Trophoblast cell (in vitro differentiated cells and primary cell): ENCODE measurements around the gene NUTM2G.
"Not testable (repeated sequence)": the region's sequence is repeated elsewhere in the genome, so short reads cannot be mapped to it uniquely, and the experiment has no call there.

Source experiments
- DNase-seq, 2 donors: peaks; one replicate each; pipeline ENCODE4 v3.0.0-alpha.2; 2016
- H2AFZ ChIP-seq: 2 replicates; pipeline ENCODE4 v1.6.1; 2013; ENCODE audit warnings: low read length, moderate library complexity, mild to moderate bottlenecking; ENCODE audit not compliant: insufficient read depth, poor library complexity
- H2AK5ac ChIP-seq: 2 replicates; pipeline ENCODE4 v1.6.1; 2013; ENCODE audit warnings: mild to moderate bottlenecking, low read length
- H2BK120ac ChIP-seq: 2 replicates; pipeline ENCODE4 v1.6.1; 2013; ENCODE audit warnings: low read length, mild to moderate bottlenecking, moderate library complexity; ENCODE audit not compliant: insufficient read depth, poor library complexity
- H2BK12ac ChIP-seq: 2 replicates; pipeline ENCODE4 v1.6.1; 2013; ENCODE audit warnings: mild to moderate bottlenecking, low read length, moderate library complexity
- H2BK5ac ChIP-seq: 2 replicates; pipeline ENCODE4 v1.6.1; 2013; ENCODE audit warnings: low read length, low read depth, moderate library complexity, mild to moderate bottlenecking; ENCODE audit not compliant: poor library complexity
- H3K14ac ChIP-seq: 2 replicates; pipeline ENCODE4 v1.6.1; 2013; ENCODE audit warnings: mild to moderate bottlenecking, low read length
- H3K18ac ChIP-seq: 2 replicates; pipeline ENCODE4 v1.6.1; 2013; ENCODE audit warnings: mild to moderate bottlenecking, low read length
- H3K23ac ChIP-seq: 2 replicates; pipeline ENCODE4 v1.6.1; 2013; ENCODE audit warnings: low read length
- H3K27ac ChIP-seq: 2 replicates; pipeline ENCODE4 v1.5.1; 2013; ENCODE audit warnings: low read depth, mild to moderate bottlenecking, inconsistent platforms, low read length, moderate library complexity
- H3K27me3 ChIP-seq: 2 replicates; pipeline ENCODE4 v1.6.1; 2013; ENCODE audit warnings: inconsistent platforms, mild to moderate bottlenecking, low read length, moderate library complexity; ENCODE audit not compliant: insufficient read depth
- H3K36me3 ChIP-seq, 2 experiments: 1 replicate in 1 of 2; 2 replicates in 1 of 2; pipeline ENCODE4 v1.6.1; 2013; ENCODE audit warnings: low read length in 2 of 2, mild to moderate bottlenecking in 2 of 2, moderate library complexity in 1 of 2; ENCODE audit not compliant: insufficient read depth in 2 of 2, control insufficient read depth in 1 of 2
- H3K4ac ChIP-seq: 2 replicates; pipeline ENCODE4 v1.6.1; 2013; ENCODE audit warnings: low read depth, mild to moderate bottlenecking, low read length, moderate library complexity
- H3K4me1 ChIP-seq, 2 experiments: 1 replicate in 1 of 2; 2 replicates in 1 of 2; pipeline ENCODE4 v1.6.1; 2013; ENCODE audit warnings: low read length in 2 of 2, mild to moderate bottlenecking in 2 of 2, moderate library complexity in 1 of 2; ENCODE audit not compliant: insufficient read depth in 2 of 2, control insufficient read depth in 1 of 2
- H3K4me2 ChIP-seq: 2 replicates; pipeline ENCODE4 v1.6.1; 2013; ENCODE audit warnings: inconsistent platforms, mild to moderate bottlenecking, low read length, moderate library complexity
- H3K4me3 ChIP-seq: 2 replicates; pipeline ENCODE4 v1.5.1; 2013; ENCODE audit warnings: mild to moderate bottlenecking, low read depth, low read length, inconsistent platforms
- H3K79me1 ChIP-seq: one replicate; pipeline ENCODE4 v1.6.1; 2013; ENCODE audit warnings: low read length
- H3K79me2 ChIP-seq: 2 replicates; pipeline ENCODE4 v1.6.1; 2013; ENCODE audit warnings: low read length, mild to moderate bottlenecking; ENCODE audit not compliant: control insufficient read depth, insufficient read depth, poor library complexity
- H3K9ac ChIP-seq: 2 replicates; pipeline ENCODE4 v1.6.1; 2013; ENCODE audit warnings: mild to moderate bottlenecking, low read length
- H3K9me3 ChIP-seq: 2 replicates; pipeline ENCODE4 v1.6.1; 2013; ENCODE audit warnings: low read depth, mild to moderate bottlenecking, control low read depth, inconsistent platforms, low read length; ENCODE audit not compliant: insufficient read depth
- H4K12ac ChIP-seq: 2 replicates; pipeline ENCODE4 v1.6.1; 2013; ENCODE audit warnings: low read depth, mild to moderate bottlenecking, low read length, moderate library complexity
- H4K8ac ChIP-seq: 2 replicates; pipeline ENCODE4 v1.6.1; 2013; ENCODE audit warnings: low read depth, mild to moderate bottlenecking, low read length, moderate library complexity
- H4K91ac ChIP-seq: one replicate; pipeline ENCODE4 v1.6.1; 2013; ENCODE audit warnings: low read depth, mild to moderate bottlenecking, low read length, moderate library complexity
- WGBS: extraction: QIAGEN DNeasy Blood & Tissue Kit; methylation state at CpG from one replicate; pipeline ENCODE4 v1.1.7; 2013; ENCODE audit warnings: missing lambda C conversion rate; ENCODE audit not compliant: insufficient read length, insufficient coverage; ENCODE audit errors: extremely low coverage; 5-methylcytosine and 5-hydroxymethylcytosine counted together

The NUTM2G gene

GRCh38 chr9:96940982-96941381 is 12.3 kb downstream of the NUTM2G start:
- H4K8ac ChIP-seq, H3K9me3 ChIP-seq, H3K36me3 ChIP-seq, H3K14ac ChIP-seq, H3K27ac ChIP-seq, H4K12ac ChIP-seq, H3K18ac ChIP-seq, H2BK120ac ChIP-seq, H2BK5ac ChIP-seq, DNase-seq, H3K4ac ChIP-seq, H3K23ac ChIP-seq, H2BK12ac ChIP-seq, H3K79me2 ChIP-seq, H3K4me2 ChIP-seq, H2AFZ ChIP-seq, H4K91ac ChIP-seq, H3K79me1 ChIP-seq, H3K9ac ChIP-seq, H3K4me1 ChIP-seq, H2AK5ac ChIP-seq, H3K27me3 ChIP-seq, H3K4me3 ChIP-seq: not testable (repeated sequence)
- WGBS = no CpG with 5 or more reads among the region's 7 CpGs

GRCh38 chr9:96941628-96942027 is 13.0 kb downstream of the NUTM2G start:
- H3K9ac ChIP-seq, H4K8ac ChIP-seq, H3K23ac ChIP-seq, H4K12ac ChIP-seq, H2BK12ac ChIP-seq, H3K4me2 ChIP-seq, H2BK120ac ChIP-seq, H3K4me3 ChIP-seq, H3K27ac ChIP-seq, H2AK5ac ChIP-seq, DNase-seq, H3K4ac ChIP-seq, H4K91ac ChIP-seq, H3K14ac ChIP-seq, H3K79me1 ChIP-seq, H2AFZ ChIP-seq, H3K9me3 ChIP-seq, H3K4me1 ChIP-seq, H3K18ac ChIP-seq, H2BK5ac ChIP-seq, H3K79me2 ChIP-seq, H3K36me3 ChIP-seq, H3K27me3 ChIP-seq: not testable (repeated sequence)
- no CpG with 5 or more reads among the region's 8 CpGs for WGBS

- not testable (repeated sequence) for H2BK5ac ChIP-seq, H3K4me3 ChIP-seq, H3K27ac ChIP-seq, H2AK5ac ChIP-seq, H3K23ac ChIP-seq, H4K91ac ChIP-seq, H3K9ac ChIP-seq, H3K4ac ChIP-seq, DNase-seq, H4K8ac ChIP-seq, H3K14ac ChIP-seq, H4K12ac ChIP-seq, H3K18ac ChIP-seq, H3K9me3 ChIP-seq, H3K79me2 ChIP-seq, H3K4me1 ChIP-seq, H3K79me1 ChIP-seq, H2BK12ac ChIP-seq, H2BK120ac ChIP-seq, H3K27me3 ChIP-seq, H3K4me2 ChIP-seq, H2AFZ ChIP-seq, H3K36me3 ChIP-seq
- WGBS = no CpG with 5 or more reads among the region's 4 CpGs
Observed at GRCh38 chr9:96942181-96942580, 13.5 kb downstream of the NUTM2G start.

- WGBS = no CpG with 5 or more reads among the region's 1 CpG
- H2BK5ac ChIP-seq, H4K91ac ChIP-seq, H3K79me1 ChIP-seq, H3K4me1 ChIP-seq, H3K23ac ChIP-seq, H3K9me3 ChIP-seq, H3K27ac ChIP-seq, H3K79me2 ChIP-seq, H2BK120ac ChIP-seq, H2AK5ac ChIP-seq, H3K4me3 ChIP-seq, H3K18ac ChIP-seq, H2BK12ac ChIP-seq, H4K8ac ChIP-seq, H2AFZ ChIP-seq, H3K4ac ChIP-seq, H3K14ac ChIP-seq, H4K12ac ChIP-seq, H3K9ac ChIP-seq, H3K27me3 ChIP-seq, DNase-seq, H3K4me2 ChIP-seq: not testable (repeated sequence)
- peaks cover 2 to 10% of the 10 kb centered on the region in 2 experiments for H3K36me3 ChIP-seq
Observed at GRCh38 chr9:96949346-96949745, 20.7 kb downstream of the NUTM2G start.
